H9 (cell line): ENCODE measurements around the gene MEX3C. TPM values are rescaled to one million over a fixed set of nuclear protein-coding genes. Genes with fewer than 3 reads are reported as not detected.
A peak's percentile ranks its signal among the peaks of the same experiment; 100 is the strongest.

ENCODE experiments used
- DNase-seq: peaks from one replicate; pipeline ENCODE4 v3.0.0-alpha.2; 2017
- H2AFZ ChIP-seq: one replicate; pipeline ENCODE4 v1.6.1; 2013; ENCODE audit warnings: mild to moderate bottlenecking, low read length, control low read depth, moderate library complexity
- H2AK5ac ChIP-seq: 2 replicates; pipeline ENCODE4 v1.6.1; 2013; ENCODE audit warnings: low read length, control low read depth, mixed read lengths; ENCODE audit not compliant: insufficient read length
- H2BK120ac ChIP-seq: one replicate; pipeline ENCODE4 v1.6.1; 2013; ENCODE audit warnings: low read depth, mild to moderate bottlenecking, low read length, control low read depth, inconsistent platforms; ENCODE audit not compliant: poor library complexity, severe bottlenecking
- H2BK12ac ChIP-seq: 2 replicates; pipeline ENCODE4 v1.6.1; 2013; ENCODE audit warnings: low read length, control low read depth, mixed read lengths, low read depth; ENCODE audit not compliant: insufficient read length
- H2BK15ac ChIP-seq: 2 replicates; pipeline ENCODE4 v1.6.1; 2013; ENCODE audit warnings: low read depth, low read length, control low read depth
- H2BK20ac ChIP-seq: one replicate; pipeline ENCODE4 v1.6.1; 2013; ENCODE audit warnings: low read depth, mild to moderate bottlenecking, low read length, control low read depth, inconsistent platforms; ENCODE audit not compliant: poor library complexity, severe bottlenecking
- H2BK5ac ChIP-seq: 2 replicates; pipeline ENCODE4 v1.6.1; 2013; ENCODE audit warnings: low read length, control low read depth, mixed read lengths; ENCODE audit not compliant: insufficient read length
- H3K14ac ChIP-seq: 2 replicates; pipeline ENCODE4 v1.6.1; 2013; ENCODE audit warnings: low read length, control low read depth; ENCODE audit not compliant: insufficient read depth
- H3K18ac ChIP-seq: 2 replicates; pipeline ENCODE4 v1.6.1; 2013; ENCODE audit warnings: low read depth, mild to moderate bottlenecking, mixed read lengths, low read length, control low read depth; ENCODE audit not compliant: insufficient read length
- H3K23ac ChIP-seq: 2 replicates; pipeline ENCODE4 v1.6.1; 2013; ENCODE audit warnings: low read length, control low read depth, mixed read lengths, low read depth; ENCODE audit not compliant: insufficient read length
- H3K23me2 ChIP-seq: 2 replicates; pipeline ENCODE4 v1.6.1; 2013; ENCODE audit warnings: low read depth, mild to moderate bottlenecking, mixed read lengths, low read length, control low read depth; ENCODE audit not compliant: insufficient read length, poor library complexity, severe bottlenecking
- H3K27ac ChIP-seq: 2 replicates; pipeline ENCODE4 v1.5.1; 2013; ENCODE audit warnings: low read length, control low read depth, mixed read lengths, low read depth; ENCODE audit not compliant: insufficient read length
- H3K27me3 ChIP-seq: 2 replicates; pipeline ENCODE4 v1.6.1; 2013; ENCODE audit warnings: low read length, control low read depth, inconsistent platforms; ENCODE audit not compliant: insufficient read depth
- H3K4ac ChIP-seq: 2 replicates; pipeline ENCODE4 v1.6.1; 2013; ENCODE audit warnings: low read depth, mild to moderate bottlenecking, control low read depth, inconsistent platforms, low read length, moderate library complexity
- H3K4me1 ChIP-seq: 2 replicates; pipeline ENCODE4 v1.6.1; 2013; ENCODE audit warnings: low read length, control low read depth, inconsistent platforms; ENCODE audit not compliant: insufficient read depth
- H3K4me2 ChIP-seq: 2 replicates; pipeline ENCODE4 v1.6.1; 2013; ENCODE audit warnings: low read length, control low read depth, mixed read lengths; ENCODE audit not compliant: insufficient read length, insufficient read depth
- H3K56ac ChIP-seq: 2 replicates; pipeline ENCODE4 v1.6.1; 2013; ENCODE audit warnings: low read depth, mild to moderate bottlenecking, mixed read lengths, low read length, control low read depth; ENCODE audit not compliant: insufficient read length
- H3K79me1 ChIP-seq: 2 replicates; pipeline ENCODE4 v1.6.1; 2013; ENCODE audit warnings: low read depth, mild to moderate bottlenecking, moderate library complexity, low read length, control low read depth, inconsistent platforms; ENCODE audit not compliant: insufficient read depth, poor library complexity, severe bottlenecking
- H3K79me2 ChIP-seq: 2 replicates; pipeline ENCODE4 v1.6.1; 2013; ENCODE audit warnings: low read length, control low read depth, inconsistent platforms; ENCODE audit not compliant: insufficient read depth
- H3K9ac ChIP-seq: 2 replicates; pipeline ENCODE4 v1.6.1; 2013; ENCODE audit warnings: low read length, control low read depth, mixed read lengths; ENCODE audit not compliant: insufficient read length; ENCODE audit errors: extremely low read depth
- H3K9me3 ChIP-seq: one replicate; pipeline ENCODE4 v1.6.1; 2013; ENCODE audit warnings: low read depth, low read length, inconsistent platforms; ENCODE audit not compliant: control insufficient read depth
- H3T11ph ChIP-seq: one replicate; pipeline ENCODE4 v1.6.1; 2013; ENCODE audit warnings: mild to moderate bottlenecking, low read length, control low read depth, inconsistent platforms
- H4K20me1 ChIP-seq: one replicate; pipeline ENCODE4 v1.6.1; 2013; ENCODE audit not compliant: control insufficient read depth, insufficient read length, insufficient read depth
- H4K5ac ChIP-seq: 2 replicates; pipeline ENCODE4 v1.6.1; 2013; ENCODE audit warnings: low read depth, mild to moderate bottlenecking, mixed read lengths, low read length, control low read depth; ENCODE audit not compliant: insufficient read length
- H4K8ac ChIP-seq: replicated peaks from 2 replicates; pipeline ENCODE4 v1.6.1; 2013; ENCODE audit warnings: low read length, control low read depth, mixed read lengths, low read depth; ENCODE audit not compliant: insufficient read length
- H4K91ac ChIP-seq: 2 replicates; pipeline ENCODE4 v1.6.1; 2013; ENCODE audit warnings: low read depth, mild to moderate bottlenecking, moderate library complexity, mixed read lengths, low read length, control low read depth; ENCODE audit not compliant: insufficient read length
- H3K27ac Mint-ChIP-seq, 3 experiments: 2 replicates in 2 of 3; 3 replicates in 1 of 3; pipeline ENCODE4 v1.8.0; 2020 to 2021; ENCODE audit warnings: mixed read lengths in 3 of 3, mild to moderate bottlenecking in 1 of 3, moderate library complexity in 1 of 3
- H3K27me3 Mint-ChIP-seq: 2 replicates; pipeline ENCODE4 v1.8.0; 2021; ENCODE audit warnings: low read depth, mild to moderate bottlenecking, moderate library complexity, mixed read lengths
- H3K36me3 Mint-ChIP-seq, 3 experiments: 2 replicates in 2 of 3; 3 replicates in 1 of 3; pipeline ENCODE4 v1.8.0; 2020 to 2021; ENCODE audit warnings: low read depth in 3 of 3, mixed read lengths in 3 of 3; ENCODE audit not compliant: insufficient read depth in 1 of 3
- H3K4me1 Mint-ChIP-seq, 2 experiments: 2 replicates each; pipeline ENCODE4 v1.8.0; 2020; ENCODE audit warnings: mixed read lengths in 2 of 2
- H3K4me3 Mint-ChIP-seq, 2 experiments: 2 replicates in 1 of 2; 3 replicates in 1 of 2; pipeline ENCODE4 v1.8.0; 2020 to 2021; ENCODE audit warnings: mild to moderate bottlenecking in 2 of 2, mixed read lengths in 2 of 2, moderate library complexity in 1 of 2
- H3K9me3 Mint-ChIP-seq, 2 experiments: 2 replicates in 1 of 2; 3 replicates in 1 of 2; pipeline ENCODE4 v1.8.0; 2020; ENCODE audit warnings: mild to moderate bottlenecking in 2 of 2, mixed read lengths in 2 of 2, moderate library complexity in 1 of 2
- CTCF ChIP-seq: fragments of 200-600 bp; sonication (generic); conservative IDR thresholded peaks from 3 replicates; pipeline ENCODE4 v1.8.0; 2021; ENCODE audit warnings: antibody characterized with exemption, mild to moderate bottlenecking
- WGBS: extraction: QIAGEN DNeasy Blood & Tissue Kit; methylation state at CpG from one replicate; pipeline ENCODE4 v1.1.7; 2013; ENCODE audit warnings: missing lambda C conversion rate, low lambda C conversion rate, mixed read lengths; ENCODE audit not compliant: insufficient read length; ENCODE audit errors: extremely low coverage; 5-methylcytosine and 5-hydroxymethylcytosine counted together
- total RNA-seq: library from RNA; stranded (reverse); gene quantifications from 2 replicates; pipeline ENCODE4 v1.2.1, GENCODE V29; 2021

Gene MEX3C
- total RNA-seq, 1 experiment from 2014 or later = 98.1 TPM

GRCh38 chr18:51183372-51184090 is 13.9 kb downstream of the MEX3C start:
- no peaks in the 10 kb centered on the region for H4K20me1 ChIP-seq
- H3K4me2 ChIP-seq = no peak overlapping the region
- H4K91ac ChIP-seq = no peak overlapping the region
- Mint-ChIP-seq H3K27ac (peak overlapping the region in 2 of 3 experiments; percentile 49 to 77; a peak in 4 of 7 replicates), H3K4me1 (peaks cover 49 to 52% of the 10 kb centered on the region in 2 experiments), H3K36me3 (peaks cover 19 to 47% (median 32%) of the 10 kb centered on the region in 3 experiments), H3K9me3 (no peaks in the 10 kb centered on the region), H3K27me3 (no peaks in the 10 kb centered on the region), H3K4me3 (no peak overlapping the region)
- no peak overlapping the region for H2AK5ac ChIP-seq
- no peak overlapping the region for H3K9ac ChIP-seq
- no peak overlapping the region for H3T11ph ChIP-seq
- H3K23ac ChIP-seq = no peak overlapping the region
- H2BK5ac ChIP-seq = no peak overlapping the region
- H2BK20ac ChIP-seq = no peak overlapping the region
- no peak overlapping the region for H2BK120ac ChIP-seq
- H4K8ac ChIP-seq = no peak overlapping the region
- H3K18ac ChIP-seq = no peak overlapping the region
- no peak overlapping the region for H2BK15ac ChIP-seq
- H3K9me3 ChIP-seq = no peaks in the 10 kb centered on the region
- H3K4me1 ChIP-seq = no peaks in the 10 kb centered on the region
- no peak for DNase-seq
- H3K56ac ChIP-seq = no peak overlapping the region
- H3K4ac ChIP-seq = no peak overlapping the region
- no CpG with 5 or more reads among the region's 1 CpG for WGBS
- H2AFZ ChIP-seq = no peak overlapping the region
- no peak for TF ChIP-seq CTCF
- no peak overlapping the region for H3K14ac ChIP-seq
- H4K5ac ChIP-seq = no peak overlapping the region
- H3K23me2 ChIP-seq = no peaks in the 10 kb centered on the region
- no peak overlapping the region for H2BK12ac ChIP-seq
- H3K27me3 ChIP-seq = no peaks in the 10 kb centered on the region
- H3K27ac ChIP-seq = no peak overlapping the region
- H3K79me2 ChIP-seq = peaks cover 69% of the 10 kb centered on the region; the same call in 1 of the 2 replicates
- H3K79me1 ChIP-seq = peaks cover 6% of the 10 kb centered on the region
